Inflammatory macrophage treated with lipopolysaccharide for 1 hour (primary cell): ENCODE data around the gene SRCAP.
"Not testable (repeated sequence)": the region's sequence is repeated elsewhere in the genome, so short reads cannot be mapped to it uniquely, and the experiment has no call there.

Experiments
- DNase-seq, 2 donors: peaks; one replicate each; pipeline ENCODE4 v3.0.0-alpha.2; 2020 to 2022

The SRCAP gene

GRCh38 chr16:30699615-30700099 lies 686 bp downstream of the SRCAP start:
- no peak for DNase-seq

DNA sequence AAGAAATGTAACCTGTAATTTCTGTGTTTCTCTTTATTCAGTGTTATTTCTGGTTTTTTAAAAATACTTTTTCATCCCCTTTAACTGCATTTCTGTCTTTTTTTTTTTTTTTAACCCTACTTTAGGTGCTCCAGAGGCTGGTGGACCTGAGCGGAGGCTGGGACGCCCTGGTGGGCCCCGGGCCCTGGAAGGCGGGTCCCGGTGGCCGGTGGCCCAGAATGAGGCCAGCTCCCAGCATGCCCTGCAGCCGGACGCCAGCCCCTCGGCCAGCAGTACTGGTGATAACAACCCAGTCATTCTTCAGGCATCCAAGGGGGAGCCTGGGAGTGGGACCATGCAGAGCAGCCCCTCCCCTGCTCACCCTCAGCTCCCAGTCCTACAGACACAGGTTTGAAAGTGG lies 1.5 kb downstream of the SRCAP start:
- DNase-seq, result no peak

DNA sequence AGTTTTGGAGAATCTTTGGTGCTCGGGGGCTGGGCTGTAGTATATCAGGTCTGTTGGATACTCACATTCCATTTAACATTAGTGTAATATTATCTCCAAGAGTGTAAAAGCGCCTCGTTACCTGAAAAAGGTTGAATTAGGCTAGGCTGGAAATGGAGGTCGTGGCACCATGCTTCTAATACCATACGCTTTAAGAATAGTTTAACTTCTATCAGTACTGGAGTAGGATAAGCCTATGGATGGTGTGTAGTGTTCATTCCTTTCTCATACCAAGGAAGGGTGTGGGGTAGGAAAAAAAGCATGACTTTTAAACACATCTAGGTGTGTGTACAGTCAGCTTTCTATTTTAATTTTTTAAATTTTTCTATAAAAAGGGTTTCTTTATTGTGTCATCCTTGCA lies 2.0 kb downstream of the SRCAP start:
- DNase-seq, result no peak

GRCh38 chr16:30703071-30703470 lies 4.1 kb downstream of the SRCAP start:
- not testable (repeated sequence) for DNase-seq

DNA sequence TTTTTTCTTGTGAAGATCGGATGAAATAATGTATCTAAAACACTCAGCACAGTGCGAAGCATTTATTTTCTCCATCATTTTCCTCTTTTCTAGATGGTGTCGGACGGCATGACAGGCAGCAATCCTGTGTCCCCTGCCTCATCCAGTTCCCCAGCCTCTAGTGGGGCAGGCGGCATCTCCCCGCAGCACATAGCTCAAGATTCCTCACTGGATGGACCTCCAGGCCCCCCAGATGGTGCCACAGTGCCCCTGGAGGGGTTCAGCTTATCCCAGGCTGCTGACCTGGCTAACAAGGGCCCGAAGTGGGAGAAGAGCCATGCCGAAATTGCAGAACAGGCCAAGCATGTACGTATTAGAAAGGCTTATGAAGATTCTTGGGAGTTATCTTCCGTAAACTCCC lies 5.0 kb downstream of the SRCAP start:
- DNase-seq, result no peak

DNA sequence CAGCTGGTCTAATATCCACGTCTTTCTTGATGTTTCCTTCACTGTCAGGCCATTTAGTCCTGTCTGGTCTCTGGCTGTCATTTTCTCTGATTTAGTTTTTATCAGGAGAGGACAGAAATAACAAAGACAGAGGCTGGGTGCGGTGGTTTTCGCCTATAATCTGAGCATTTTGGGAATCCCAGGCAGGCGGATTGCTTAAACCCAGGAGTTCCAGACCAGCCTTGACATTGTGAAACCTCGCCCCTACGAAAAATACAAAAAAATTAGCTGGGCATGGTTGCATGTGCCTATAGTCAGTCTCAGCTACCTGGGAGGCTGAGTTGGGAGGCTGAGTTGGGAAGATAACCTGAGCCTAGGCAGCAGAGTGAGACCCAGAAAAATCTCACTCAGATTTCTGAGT lies 7.1 kb downstream of the SRCAP start:
- no peak for DNase-seq

DNA sequence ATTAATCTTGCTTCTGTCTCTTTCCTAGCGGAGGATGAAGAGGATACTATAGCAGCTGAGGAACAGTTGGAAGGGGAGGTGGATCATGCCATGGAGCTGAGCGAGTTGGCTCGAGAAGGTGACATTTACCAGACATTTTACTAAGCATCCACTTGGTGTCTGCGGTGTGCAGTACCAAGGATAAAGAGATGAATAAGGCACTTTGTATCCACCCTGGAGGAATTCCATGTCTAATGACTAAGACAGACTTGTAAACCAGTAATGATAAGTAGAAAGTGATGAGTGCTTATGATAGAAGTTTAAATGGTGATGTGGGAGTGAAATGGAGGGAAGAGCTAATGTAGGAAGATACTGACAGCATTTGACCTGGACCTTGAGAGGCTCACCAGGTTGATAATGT lies 12.0 kb downstream of the SRCAP start:
- no peak for DNase-seq

GRCh38 chr16:30711712-30712111 lies 12.7 kb downstream of the SRCAP start:
- DNase-seq, result no peak

DNA sequence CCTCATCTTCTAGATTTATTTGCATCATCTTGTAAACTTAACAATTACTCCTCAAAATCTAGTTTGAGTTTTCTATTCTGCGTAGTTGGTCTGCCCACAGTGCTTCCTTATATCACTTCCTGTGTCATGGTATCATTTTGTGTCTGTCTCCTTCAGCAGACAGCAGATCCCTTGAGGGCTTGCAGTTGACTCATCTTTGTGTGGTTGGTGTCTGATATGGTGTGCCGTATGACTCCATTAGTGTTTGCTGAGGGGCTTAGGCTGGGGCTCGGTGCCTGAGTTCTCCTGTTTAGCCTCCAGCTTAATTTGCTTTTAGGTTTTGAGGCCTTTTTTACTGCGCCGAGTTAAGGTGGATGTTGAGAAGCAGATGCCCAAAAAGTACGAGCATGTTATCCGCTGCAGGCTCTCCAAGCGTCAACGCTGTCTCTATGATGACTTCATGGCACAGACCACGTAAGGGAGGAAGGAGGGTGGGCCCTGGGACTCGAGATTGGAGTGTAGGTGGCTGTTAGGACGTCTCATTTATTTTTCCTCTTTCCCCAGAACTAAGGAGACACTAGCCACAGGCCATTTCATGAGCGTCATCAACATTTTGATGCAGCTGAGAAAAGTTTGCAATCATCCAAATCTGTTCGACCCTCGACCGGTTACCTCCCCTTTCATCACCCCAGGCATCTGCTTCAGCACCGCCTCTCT lies 16.9 kb downstream of the SRCAP start:
- DNase-seq, result peak; percentile 75 to 89

- no peak for DNase-seq
Observed at GRCh38 chr16:30720086-30720485, 21.1 kb downstream of the SRCAP start.

- no peak for DNase-seq
Observed at GRCh38 chr16:30720694-30721093, 21.7 kb downstream of the SRCAP start.

DNA sequence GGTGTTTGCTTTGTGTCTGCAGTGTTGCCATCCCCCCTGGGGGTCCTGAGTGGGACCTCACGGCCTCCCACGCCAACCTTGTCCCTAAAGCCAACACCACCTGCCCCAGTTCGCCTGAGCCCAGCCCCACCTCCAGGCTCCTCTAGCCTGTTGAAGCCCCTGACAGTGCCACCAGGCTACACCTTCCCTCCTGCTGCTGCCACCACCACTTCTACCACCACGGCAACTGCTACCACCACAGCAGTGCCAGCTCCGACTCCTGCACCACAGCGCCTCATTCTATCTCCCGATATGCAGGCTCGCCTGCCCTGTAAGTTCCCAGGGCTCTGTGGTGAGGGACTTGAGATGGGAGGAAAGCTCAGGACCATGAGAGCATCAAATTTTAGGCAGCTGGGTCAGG lies 22.2 kb downstream of the SRCAP start:
- DNase-seq, result no peak

- DNase-seq, result no peak
Observed at GRCh38 chr16:30721606-30722005, 22.6 kb downstream of the SRCAP start.

DNA sequence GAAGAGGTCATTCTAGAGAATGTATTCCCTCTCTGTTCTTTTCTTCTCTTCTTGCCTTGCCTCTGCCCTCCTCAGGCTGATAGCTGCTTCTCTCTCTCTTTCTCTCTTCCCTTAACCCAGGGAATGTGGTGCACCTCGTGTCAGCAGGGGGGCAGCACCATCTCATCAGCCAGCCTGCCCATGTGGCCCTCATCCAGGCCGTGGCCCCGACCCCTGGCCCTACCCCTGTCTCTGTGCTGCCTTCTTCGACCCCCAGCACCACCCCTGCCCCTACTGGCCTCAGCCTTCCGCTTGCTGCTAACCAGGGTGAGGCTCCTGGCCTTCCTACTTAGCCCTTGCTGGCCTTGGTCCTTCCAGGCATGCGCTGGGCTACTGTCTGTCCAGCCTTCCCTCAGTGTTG lies 23.5 kb downstream of the SRCAP start:
- DNase-seq, result no peak

GRCh38 chr16:30722916-30723315 lies 23.9 kb downstream of the SRCAP start:
- no peak for DNase-seq

GRCh38 chr16:30723725-30724355 lies 24.9 kb downstream of the SRCAP start:
- no peak for DNase-seq

GRCh38 chr16:30724641-30725417 lies 25.9 kb downstream of the SRCAP start:
- DNase-seq, result peak; percentile 73 to 88

- no peak for DNase-seq
Observed at GRCh38 chr16:30725418-30725792, 26.4 kb downstream of the SRCAP start.

- DNase-seq, result no peak
Observed at GRCh38 chr16:30728321-30728720, 29.4 kb downstream of the SRCAP start.

GRCh38 chr16:30728899-30729672 lies 30.1 kb downstream of the SRCAP start:
- DNase-seq, result peak; percentile 77 to 80

DNA sequence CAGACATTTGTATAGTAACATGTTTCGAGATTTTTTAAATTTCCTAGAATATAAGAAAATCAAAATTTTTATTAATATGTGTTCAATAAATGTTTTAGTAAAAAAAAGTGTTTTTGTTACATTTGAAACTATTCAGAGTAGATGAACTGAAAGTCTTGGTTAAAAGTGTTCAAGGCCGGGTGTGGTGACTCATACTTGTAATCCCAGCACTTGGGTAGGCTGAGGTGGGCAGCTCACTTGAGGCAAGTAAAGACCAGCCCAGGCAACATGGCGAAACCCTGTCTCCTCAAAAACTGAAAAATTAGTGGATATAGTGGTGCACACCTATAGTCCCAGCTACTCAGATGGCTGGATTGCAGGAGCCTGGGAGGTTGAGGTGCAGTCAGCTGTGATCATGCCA lies 32.4 kb downstream of the SRCAP start:
- DNase-seq, result no peak

DNA sequence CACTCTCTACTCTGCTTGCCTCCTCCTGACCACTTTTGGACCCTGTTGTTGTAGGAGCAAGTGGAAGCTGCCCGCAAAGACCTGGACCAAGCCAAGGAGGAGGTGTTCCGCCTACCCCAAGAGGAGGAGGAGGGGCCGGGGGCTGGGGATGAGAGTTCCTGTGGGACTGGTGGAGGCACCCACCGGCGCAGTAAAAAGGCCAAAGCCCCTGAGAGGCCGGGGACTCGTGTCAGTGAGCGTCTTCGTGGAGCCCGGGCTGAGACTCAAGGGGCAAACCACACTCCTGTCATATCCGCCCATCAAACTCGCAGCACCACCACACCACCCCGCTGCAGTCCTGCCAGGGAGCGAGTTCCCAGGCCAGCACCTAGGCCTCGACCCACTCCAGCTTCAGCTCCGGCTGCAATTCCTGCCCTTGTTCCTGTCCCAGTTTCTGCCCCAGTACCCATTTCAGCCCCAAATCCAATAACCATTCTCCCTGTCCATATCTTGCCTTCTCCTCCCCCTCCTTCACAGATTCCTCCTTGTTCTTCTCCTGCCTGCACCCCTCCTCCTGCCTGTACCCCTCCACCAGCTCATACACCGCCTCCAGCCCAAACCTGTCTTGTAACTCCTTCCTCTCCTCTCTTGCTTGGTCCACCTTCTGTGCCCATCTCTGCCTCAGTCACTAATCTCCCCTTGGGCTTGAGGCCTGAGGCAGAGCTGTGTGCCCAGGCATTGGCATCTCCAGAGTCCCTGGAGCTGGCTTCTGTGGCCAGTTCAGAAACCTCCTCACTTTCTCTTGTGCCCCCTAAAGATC lies 38.2 kb downstream of the SRCAP start:
- DNase-seq, result no peak
